NCI-H2029 (cell line): ENCODE results near the gene CERS2.
A peak's percentile ranks its signal among the peaks of the same experiment; 100 is the strongest.
"Not testable (repeated sequence)": the region's sequence is repeated elsewhere in the genome, so short reads cannot be mapped to it uniquely, and the experiment has no call there.

Experiments
- DNase-seq: peaks from one replicate; lab custom pipeline; 2025; lab: John Stamatoyannopoulos, UW

CERS2 gene

GRCh38 chr1:150969626-150970025 is 5.0 kb downstream of the CERS2 start:
- DNase-seq, result no peak

DNA sequence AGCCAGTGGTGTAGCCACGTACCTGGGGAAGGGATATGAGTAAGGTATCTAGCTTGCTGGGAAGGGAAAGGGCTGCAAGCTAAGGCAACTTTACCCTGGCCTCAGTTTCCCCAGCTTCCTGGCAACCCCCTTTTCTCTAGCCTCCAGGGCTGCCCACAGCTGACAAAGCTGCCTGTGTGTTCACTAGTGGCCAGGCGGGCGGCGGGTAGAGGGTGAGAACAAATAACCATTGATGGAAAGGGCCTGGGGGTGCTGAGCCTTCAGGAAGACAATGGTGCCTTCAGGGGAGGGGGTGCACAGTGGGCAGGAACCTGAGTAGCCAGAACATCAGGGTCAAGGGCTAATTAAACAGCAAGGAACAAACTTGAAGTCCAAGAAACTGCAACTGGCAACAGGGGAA is 6.1 kb downstream of the CERS2 start:
- DNase-seq, result no peak

DNA sequence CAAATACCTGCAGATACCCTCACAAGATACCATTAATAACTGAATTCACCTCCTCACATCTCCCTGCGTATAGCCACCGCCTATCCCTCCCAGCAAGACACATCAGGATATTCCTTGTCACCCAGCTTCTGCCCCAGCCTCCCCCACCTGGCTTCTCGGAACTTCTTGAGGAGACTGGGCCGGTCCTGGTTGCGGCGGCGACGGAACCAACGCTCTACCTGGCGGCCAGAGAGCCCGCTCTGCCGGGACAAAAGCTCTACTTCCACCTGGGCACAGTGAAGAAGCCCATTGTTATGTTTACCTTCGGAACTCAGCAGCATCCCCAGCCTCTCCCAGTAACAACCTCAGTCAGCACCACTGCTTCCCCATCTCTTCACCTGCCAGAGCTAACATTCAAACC is 6.7 kb downstream of the CERS2 start:
- no peak for DNase-seq

GRCh38 chr1:150966011-150966410 is 8.6 kb downstream of the CERS2 start:
- DNase-seq, result no peak

- DNase-seq, result no peak
These were observed 9.0 kb downstream of the CERS2 start for GRCh38 chr1:150965605-150966004.

DNA sequence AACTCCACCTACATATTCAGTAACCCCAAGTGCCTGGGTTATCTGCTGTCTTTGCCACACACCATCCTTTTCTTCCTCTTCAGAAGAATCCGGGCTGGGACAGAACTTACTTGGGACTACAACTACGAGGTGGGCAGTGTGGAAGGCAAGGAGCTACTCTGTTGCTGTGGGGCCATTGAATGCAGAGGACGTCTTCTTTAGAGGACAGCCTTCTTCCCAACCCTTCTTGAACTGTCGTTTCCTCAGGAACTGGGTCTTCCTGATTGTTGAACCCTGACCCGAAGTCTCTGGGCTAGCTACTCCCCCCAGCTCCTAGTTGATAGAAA is 10.5 kb downstream of the CERS2 start:
- no peak for DNase-seq

GRCh38 chr1:150963321-150964163 is 11.1 kb downstream of the CERS2 start:
- DNase-seq, result no peak

- no peak for DNase-seq
These were observed 12.9 kb downstream of the CERS2 start for GRCh38 chr1:150961756-150962155.

- no peak for DNase-seq
These were observed 14.0 kb downstream of the CERS2 start for GRCh38 chr1:150960646-150961045.

DNA sequence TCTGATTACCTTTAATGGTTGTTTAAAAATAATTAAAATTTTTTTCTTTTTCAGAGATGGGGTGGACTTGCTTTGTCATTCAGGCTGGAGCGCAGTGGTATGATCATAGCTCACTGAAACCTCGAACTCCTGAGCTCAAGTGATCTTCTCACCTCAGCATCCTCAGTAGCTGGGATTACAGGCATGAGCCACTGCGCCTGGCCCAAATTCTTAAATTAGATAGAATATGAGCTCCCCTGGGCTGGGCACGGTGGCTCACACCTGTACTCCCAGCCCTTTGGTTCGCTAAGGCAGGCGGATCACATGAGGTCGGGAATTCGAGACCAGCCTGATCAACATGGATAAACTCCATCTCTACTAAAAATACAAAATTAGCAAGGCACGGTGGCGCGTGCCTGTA is 17.0 kb downstream of the CERS2 start:
- no peak for DNase-seq

DNA sequence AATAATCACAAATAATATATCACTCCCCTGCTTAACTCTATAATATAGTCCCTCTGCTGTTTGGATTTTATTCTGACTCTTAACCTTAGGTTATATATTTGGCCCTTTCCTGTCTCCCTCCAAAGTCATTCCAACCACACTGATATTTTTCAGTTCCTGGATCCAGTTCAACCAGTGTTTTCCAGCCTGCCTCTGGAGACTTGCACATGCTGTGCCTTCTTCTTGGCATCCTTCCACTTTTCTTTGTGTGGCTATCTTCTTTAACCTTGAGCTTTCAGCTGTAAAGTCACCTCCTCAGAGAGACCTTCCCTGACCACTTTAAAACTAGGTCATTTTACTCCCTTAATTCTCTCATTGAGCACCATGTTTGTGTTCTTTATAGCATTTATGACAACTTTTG is 19.4 kb downstream of the CERS2 start:
- no peak for DNase-seq

- DNase-seq, result no peak
These were observed 19.9 kb downstream of the CERS2 start for GRCh38 chr1:150954708-150955107.

DNA sequence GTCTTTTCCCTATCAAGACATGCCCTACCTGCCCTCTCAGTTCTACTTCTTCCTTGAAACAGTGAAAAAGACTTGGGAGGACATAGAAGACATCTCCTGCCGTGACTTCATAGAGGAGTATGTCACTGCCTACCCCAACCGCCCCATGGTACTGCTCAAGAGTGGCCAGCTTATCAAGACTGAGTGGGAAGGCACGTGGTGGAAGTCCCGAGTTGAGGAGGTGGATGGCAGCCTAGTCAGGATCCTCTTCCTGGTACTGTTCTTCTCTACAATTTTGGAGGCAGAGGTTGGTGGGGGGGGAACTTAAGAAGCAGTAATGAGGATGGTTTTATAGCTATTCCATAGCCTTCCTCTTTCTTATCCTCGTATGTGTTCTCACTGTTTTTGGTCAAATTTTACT is 29.8 kb downstream of the CERS2 start:
- DNase-seq, result no peak

GRCh38 chr1:150931773-150932172 is 42.9 kb downstream of the CERS2 start:
- DNase-seq, result no peak

DNA sequence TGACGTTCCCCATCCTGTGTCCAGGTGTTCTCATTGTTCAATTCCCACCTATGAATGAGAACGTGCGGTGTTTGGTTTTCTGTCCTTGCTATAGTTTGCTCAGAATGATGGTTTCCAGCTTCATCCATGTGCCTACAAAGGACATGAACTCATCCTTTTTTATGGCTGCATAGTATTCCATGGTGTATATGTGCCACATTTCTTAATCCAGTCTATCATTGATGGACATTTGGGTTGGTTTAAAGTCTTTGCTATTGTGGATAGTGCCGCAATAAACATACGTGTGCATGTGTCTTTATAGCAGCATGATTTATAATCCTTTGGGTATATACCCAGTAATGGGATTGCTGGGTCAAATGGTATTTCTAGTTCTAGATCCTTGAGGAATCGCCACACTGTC is 45.9 kb downstream of the CERS2 start:
- DNase-seq, result not testable (repeated sequence)

DNA sequence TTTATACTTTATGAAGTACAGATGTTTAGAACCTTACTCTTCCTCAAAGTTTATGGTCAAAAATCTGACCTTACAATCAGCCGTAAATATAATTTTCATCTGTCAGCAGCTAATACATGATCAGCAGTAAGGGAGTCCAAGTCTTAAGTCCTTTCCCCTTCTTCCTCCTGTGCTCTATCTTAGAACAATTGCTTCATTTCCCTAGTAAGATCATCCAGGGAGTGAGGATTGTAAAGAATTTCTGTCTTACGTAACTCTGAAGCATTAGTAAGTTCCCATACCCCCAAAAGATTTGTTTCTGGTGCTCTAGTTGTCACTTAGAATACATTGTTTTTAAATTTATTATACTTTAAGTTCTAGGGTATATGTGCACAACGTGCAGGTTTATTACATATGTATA is 46.3 kb downstream of the CERS2 start:
- DNase-seq, result no peak

DNA sequence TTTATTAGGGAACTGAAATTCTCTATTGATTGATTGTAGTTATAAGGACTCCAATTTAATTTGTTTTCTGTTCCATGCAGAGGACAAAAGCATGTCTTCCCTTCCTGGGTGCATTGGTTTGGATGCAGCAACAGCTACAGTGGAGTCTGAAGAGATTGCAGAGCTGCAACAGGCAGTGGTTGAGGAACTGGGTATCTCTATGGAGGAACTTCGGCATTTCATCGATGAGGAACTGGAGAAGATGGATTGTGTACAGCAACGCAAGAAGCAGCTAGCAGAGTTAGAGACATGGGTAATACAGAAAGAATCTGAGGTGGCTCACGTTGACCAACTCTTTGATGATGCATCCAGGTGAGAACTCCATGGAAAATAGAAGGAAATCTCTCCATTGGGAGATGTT is 47.0 kb downstream of the CERS2 start:
- DNase-seq, result no peak

- DNase-seq, result peak; percentile 97
These were observed 48.4 kb downstream of the CERS2 start, which contains the start of gene SETDB1 for GRCh38 chr1:150926097-150926741. Gene SETDB1, plus strand, starts transcription at chr1:150926363. Its CDS starts 1,352 bp downstream, at chr1:150927715.

DNA sequence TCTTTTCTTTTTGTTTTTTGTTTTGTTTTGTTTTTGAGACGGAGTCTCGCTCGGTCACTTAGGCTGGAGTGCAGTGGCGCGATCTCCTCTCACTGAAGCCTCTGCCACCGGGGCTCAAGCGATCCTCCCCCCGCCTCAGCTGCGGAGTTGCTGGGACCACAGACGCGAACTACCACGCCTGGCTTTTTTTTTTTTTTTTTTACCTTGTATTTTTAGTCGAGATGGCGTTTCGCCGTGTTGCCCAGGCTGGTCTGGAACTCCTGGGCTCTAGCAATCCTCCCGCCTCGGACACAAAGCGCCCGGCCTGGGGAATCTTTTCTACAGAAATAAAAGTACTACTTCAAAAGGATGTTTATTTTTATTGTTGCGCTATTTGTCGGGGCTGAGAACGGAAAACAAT is 49.6 kb downstream of the CERS2 start:
- DNase-seq, result no peak

- DNase-seq, result peak; percentile 36
These were observed 52.1 kb downstream of the CERS2 start for GRCh38 chr1:150922519-150922975.

GRCh38 chr1:150917387-150917786 is 57.2 kb downstream of the CERS2 start:
- no peak for DNase-seq
